ENCODE measurements around the gene TNIK. TPM values are rescaled to one million over a fixed set of nuclear protein-coding genes. Genes with fewer than 3 reads are reported as not detected.
A peak's percentile ranks its signal among the peaks of the same experiment; 100 is the strongest.

The TNIK gene
- total and polyA plus RNA-seq, 5 donors: 8.1 to 27.4 (median 21.6) TPM

DNA sequence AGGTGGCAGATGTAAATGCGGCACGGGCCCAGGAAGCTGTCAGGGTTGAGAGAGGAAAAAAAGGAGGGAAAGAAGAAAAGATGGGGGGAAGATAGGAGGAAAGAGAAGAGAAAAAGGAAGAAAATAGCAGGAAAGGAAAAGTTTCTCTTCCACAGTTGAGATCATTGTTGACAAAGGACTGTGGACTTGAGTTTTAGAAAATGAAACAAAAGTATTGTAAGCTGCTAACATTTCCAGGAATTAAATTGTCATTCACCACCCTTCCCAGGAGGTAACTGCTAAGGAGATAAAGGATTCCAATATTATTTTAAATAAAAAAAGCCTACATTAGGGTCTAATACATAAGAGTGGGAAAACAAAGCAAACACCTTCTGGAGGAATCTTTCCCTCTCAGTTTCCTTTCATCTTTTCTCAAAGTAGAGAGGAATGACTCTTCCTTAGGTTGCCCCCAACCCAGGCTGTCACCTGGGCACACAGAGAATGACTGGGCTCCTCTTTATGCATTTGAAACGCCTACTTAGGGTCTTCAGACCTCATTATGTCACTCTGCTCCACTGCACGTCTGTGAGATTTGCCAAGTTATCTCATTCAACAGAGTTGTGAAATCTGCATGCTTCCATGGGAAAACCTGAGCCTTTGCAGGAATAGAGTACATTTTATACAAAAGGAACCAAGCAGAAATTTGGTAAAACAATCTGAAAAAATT, 194.0 kb downstream of the TNIK start:
- intact Hi-C loops (cut with DNase I): no loop called here
- H3K4me3 ChIP-seq (ENCODE audit: low read length): no peak overlapping the region
- no peak for ATAC-seq
- peaks cover 6% of the 10 kb centered on the region for H3K4me1 ChIP-seq (ENCODE audit: control insufficient read depth, insufficient read depth, low read length)
- no peak for DNase-seq
- 52% methylated on average over 4 of the region's 4 CpGs for WGBS
- no peaks in the 10 kb centered on the region for H3K27me3 ChIP-seq (ENCODE audit: control insufficient read depth, insufficient read depth)
- H3K27ac ChIP-seq (ENCODE audit: low read length): peak overlapping the region; percentile 7
- no peaks in the 10 kb centered on the region for H3K9me3 ChIP-seq (ENCODE audit: control insufficient read depth, low read length)

DNA sequence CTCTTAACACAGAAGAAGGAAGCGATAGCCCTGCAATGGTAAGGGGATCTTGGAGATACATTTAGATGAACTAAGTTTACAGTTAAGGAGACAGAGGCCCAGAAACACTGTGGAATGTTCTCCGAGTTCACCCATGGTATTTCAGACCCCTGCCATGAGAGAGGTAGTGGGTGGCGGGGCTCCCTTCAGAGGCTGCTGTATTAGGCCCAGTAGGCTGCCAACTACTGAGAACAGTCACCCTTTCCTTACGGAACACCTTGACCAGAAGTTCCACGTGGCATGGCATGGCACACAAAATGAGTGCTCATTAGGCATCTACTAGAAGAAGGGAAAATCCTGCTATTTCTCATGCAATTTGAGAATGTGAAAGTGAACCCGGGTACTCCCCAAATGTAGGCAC, 195.4 kb downstream of the TNIK start:
- peaks cover 6% of the 10 kb centered on the region for H3K4me1 ChIP-seq (ENCODE audit: control insufficient read depth, insufficient read depth, low read length)
- H3K9me3 ChIP-seq (ENCODE audit: control insufficient read depth, low read length): no peaks in the 10 kb centered on the region
- 94% methylated on average over 6 of the region's 6 CpGs for WGBS
- H3K27ac ChIP-seq (ENCODE audit: low read length): no peak overlapping the region
- H3K4me3 ChIP-seq (ENCODE audit: low read length): no peak overlapping the region
- H3K27me3 ChIP-seq (ENCODE audit: control insufficient read depth, insufficient read depth): no peaks in the 10 kb centered on the region
- ATAC-seq (no peak), DNase-seq (no peak)
- intact Hi-C loops (cut with DNase I): no loop called here

DNA sequence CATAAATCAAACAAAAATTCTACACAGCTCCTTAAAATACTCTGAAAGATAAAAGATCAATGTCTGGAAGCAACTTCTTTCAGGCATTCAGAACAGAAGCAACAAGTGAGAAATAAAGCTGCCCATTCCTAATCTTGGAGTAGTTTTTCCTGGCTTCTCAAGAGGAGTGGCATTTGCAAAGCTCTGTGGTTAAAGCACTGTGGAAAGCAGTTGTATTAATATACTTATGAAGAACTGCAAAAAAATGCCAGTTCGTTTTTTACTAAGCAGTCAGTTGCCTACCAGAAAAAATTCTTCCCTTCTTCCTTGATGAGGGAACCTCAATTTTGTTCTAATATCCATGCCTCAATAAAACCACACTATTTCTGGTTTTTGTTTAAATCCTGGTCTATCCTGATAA, 197.8 kb downstream of the TNIK start:
- WGBS: 52% methylated on average over 1 of the region's 1 CpG
- H3K27me3 ChIP-seq (ENCODE audit: control insufficient read depth, insufficient read depth): no peaks in the 10 kb centered on the region
- no peaks in the 10 kb centered on the region for H3K9me3 ChIP-seq (ENCODE audit: control insufficient read depth, low read length)
- no peak overlapping the region for H3K4me3 ChIP-seq (ENCODE audit: low read length)
- H3K4me1 ChIP-seq (ENCODE audit: control insufficient read depth, insufficient read depth, low read length): peaks cover 6% of the 10 kb centered on the region
- DNase-seq (no peak), ATAC-seq (no peak)
- no peak overlapping the region for H3K27ac ChIP-seq (ENCODE audit: low read length)
- intact Hi-C loops (cut with DNase I): no loop called here

DNA sequence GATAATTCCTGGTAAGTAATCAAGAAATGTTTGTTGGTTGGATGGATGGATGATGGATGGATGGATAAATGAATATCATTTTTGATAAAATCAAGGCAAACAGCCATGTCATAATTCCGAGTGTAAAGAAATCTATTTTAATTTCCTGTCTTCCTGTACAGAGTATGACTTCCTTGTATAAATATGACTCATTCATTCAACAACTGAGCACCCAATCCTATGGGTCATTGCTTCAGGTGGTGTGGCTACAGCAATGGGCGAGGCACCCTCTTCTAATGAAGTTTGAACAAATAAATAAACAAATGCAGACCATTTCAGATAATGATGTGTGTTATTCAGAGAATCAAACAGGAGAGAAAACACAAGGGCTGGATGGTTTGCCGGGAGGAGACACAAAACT, 198.7 kb downstream of the TNIK start:
- Histone ChIP-seq H3K27me3 (ENCODE audit: control insufficient read depth, insufficient read depth) (no peaks in the 10 kb centered on the region), H3K4me3 (ENCODE audit: low read length) (no peak overlapping the region), H3K4me1 (ENCODE audit: control insufficient read depth, insufficient read depth, low read length) (peaks cover 8% of the 10 kb centered on the region), H3K27ac (ENCODE audit: low read length) (no peak overlapping the region), H3K9me3 (ENCODE audit: control insufficient read depth, low read length) (no peaks in the 10 kb centered on the region)
- DNase-seq (no peak), ATAC-seq (no peak)
- WGBS: 78% methylated on average over 3 of the region's 3 CpGs
- intact Hi-C loops (cut with DNase I): no loop called here

DNA sequence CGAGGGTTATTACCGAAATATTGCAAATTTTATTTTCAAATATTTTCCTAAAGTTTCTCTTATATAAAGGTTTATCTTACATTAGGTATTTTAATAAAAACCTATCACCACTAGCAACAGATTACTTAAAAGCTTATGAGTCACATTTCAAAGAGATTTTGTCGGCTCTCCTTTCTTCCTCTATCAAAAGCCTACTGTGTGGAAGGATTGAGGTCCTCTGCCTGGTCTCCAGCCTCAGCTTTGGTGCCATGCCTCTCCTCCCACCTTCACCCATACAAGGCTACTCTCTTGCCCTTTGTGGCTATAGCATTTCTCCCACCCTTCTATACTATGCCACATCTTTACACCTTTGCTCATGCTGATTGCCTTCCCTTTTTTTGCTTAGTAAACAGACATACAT, 199.3 kb downstream of the TNIK start:
- 90% methylated on average over 3 of the region's 3 CpGs for WGBS
- Histone ChIP-seq H3K9me3 (ENCODE audit: control insufficient read depth, low read length) (no peaks in the 10 kb centered on the region), H3K27ac (ENCODE audit: low read length) (no peak overlapping the region), H3K4me1 (ENCODE audit: control insufficient read depth, insufficient read depth, low read length) (peaks cover 5% of the 10 kb centered on the region), H3K4me3 (ENCODE audit: low read length) (no peak overlapping the region), H3K27me3 (ENCODE audit: control insufficient read depth, insufficient read depth) (no peaks in the 10 kb centered on the region)
- no peak for DNase-seq
- ATAC-seq: no peak
- intact Hi-C loops (cut with DNase I): no loop called here

DNA sequence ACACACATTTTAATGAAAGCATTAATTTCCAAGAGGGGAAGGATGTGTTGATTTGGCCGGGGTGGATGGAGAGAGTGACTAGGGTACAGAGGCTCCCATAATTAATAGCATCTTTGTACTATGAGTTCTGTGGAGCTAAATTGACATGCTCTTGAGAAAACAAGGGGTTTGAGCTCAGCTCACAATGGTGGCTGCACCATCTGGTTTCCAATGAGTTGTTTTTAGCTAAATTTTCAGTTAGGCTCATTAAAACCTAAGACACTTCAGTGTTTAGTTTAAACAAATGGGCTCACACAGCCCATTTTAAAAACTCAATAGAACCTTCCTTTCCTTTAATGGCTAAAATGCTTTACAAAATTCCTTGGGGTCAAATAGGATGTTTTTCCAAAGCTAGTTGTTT, 199.7 kb downstream of the TNIK start:
- Histone ChIP-seq H3K27ac (ENCODE audit: low read length) (no peak overlapping the region), H3K27me3 (ENCODE audit: control insufficient read depth, insufficient read depth) (no peaks in the 10 kb centered on the region), H3K9me3 (ENCODE audit: control insufficient read depth, low read length) (no peaks in the 10 kb centered on the region), H3K4me1 (ENCODE audit: control insufficient read depth, insufficient read depth, low read length) (peaks cover 5% of the 10 kb centered on the region), H3K4me3 (ENCODE audit: low read length) (no peak overlapping the region)
- intact Hi-C loops (cut with DNase I): no loop called here
- WGBS: 96% methylated on average over 1 of the region's 1 CpG
- ATAC-seq (no peak), DNase-seq (no peak)

DNA sequence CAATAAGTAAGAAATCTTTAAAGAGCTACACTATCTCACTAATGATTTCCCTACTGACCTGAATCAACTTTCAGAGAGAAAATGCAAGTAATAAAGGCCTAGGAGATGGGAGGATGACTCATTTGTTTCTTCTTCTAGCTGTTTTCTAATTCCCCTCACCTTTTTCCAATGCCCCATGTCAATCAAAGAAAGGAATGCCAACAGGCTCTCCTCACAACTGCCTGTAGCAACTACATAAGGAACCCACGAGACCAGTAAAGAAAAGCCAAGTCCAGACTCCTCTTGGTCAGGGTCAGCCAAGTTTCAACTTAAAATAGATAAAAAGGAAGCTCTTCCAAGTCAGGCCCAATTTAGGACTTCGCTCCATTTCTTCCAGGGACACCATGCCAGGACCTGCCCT, 201.9 kb downstream of the TNIK start:
- peaks cover 5% of the 10 kb centered on the region for H3K4me1 ChIP-seq (ENCODE audit: control insufficient read depth, insufficient read depth, low read length)
- no peak for DNase-seq
- intact Hi-C loops (cut with DNase I): no loop called here

DNA sequence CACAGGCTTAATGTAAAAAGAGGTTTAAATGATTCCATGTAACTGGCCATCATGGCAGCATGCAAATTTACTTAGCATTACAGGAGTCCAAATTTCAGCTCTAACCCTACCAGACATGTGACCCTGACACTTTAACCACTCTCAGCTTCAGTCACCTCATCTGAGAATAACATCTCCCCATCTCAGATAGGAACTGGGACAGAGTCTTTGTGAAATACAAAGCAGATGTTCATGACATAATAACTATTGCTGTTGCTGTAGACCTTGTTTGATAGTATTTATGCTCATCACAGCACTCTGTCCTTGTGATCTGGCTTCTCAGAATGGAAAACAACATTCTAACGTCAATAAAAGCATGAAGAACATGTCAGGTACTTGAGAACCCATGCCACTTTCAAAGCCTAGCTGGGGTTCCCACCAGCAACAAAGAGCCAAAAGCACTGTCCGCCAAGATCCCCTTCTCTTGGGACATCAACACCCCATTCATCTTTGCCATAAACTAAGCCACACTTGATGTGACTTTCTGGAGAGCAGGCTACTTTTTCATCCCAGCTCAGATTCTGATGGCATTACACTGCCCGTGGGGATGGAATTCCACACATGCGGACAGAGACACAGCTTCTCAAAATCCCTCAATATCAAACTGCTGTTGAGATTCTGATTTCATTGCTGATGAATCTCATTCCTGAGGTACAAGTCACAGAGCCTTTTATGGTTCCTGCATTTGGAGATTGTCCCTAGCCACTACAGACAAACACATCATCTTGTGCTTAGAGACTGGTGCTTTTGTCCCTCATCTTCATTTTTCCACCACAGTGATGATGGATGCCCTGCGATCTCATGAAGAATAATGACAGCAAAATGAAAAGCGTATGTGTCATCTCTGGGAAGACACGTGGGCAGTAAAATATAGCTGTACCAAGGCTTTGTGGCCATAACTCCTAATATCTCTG, 202.7 kb downstream of the TNIK start:
- peak; percentile 19 to 20 for ATAC-seq

More for the DNA sequence above, 201.9 kb downstream of the TNIK start:
- Histone ChIP-seq H3K27me3 (ENCODE audit: control insufficient read depth, insufficient read depth) (no peaks in the 10 kb centered on the region), H3K4me3 (ENCODE audit: low read length) (no peak overlapping the region), H3K27ac (ENCODE audit: low read length) (peak overlapping the region; percentile 7), H3K9me3 (ENCODE audit: control insufficient read depth, low read length) (no peaks in the 10 kb centered on the region)
- 29% methylated on average over 2 of the region's 2 CpGs for WGBS
- peak; percentile 54 to 69 for ATAC-seq

DNA sequence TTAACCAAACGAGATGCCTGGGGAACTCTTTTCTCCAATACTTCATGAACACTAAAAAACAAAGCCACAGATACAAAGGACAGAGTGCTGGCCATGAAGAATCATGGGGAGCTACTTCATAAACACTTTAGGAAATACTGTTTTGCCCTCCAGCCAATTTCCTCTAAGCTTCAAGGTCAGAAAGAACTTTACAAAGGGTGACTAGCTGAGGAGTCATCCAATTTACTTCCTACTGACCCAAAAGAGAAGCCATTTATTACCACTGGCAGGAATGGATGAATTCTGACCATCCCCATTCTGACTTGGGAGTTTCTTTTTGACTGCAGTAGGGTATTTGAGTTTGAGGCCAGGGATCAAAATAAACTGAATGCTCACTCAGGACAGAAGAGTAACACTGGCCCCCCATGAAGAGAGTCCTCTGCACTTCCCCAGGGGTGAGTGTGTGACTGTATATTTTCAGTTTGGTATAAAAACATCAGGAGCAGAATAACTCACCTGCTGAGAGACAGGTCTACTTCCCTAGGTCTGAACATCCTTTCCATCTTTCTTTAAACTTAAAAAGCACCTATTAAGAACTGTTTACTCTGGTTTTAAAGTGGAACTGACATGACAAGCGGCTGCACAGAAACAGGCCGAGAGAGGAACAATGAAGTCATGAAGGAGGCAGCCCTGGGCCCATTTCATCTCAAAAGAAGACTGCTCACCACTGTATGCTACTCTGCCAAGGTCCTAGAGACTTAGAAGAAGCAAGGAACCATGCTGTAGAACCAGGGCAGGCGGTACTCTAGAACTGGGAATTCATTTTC, 203.6 kb downstream of the TNIK start:
- H3K4me1 ChIP-seq (ENCODE audit: control insufficient read depth, insufficient read depth, low read length): peaks cover 3% of the 10 kb centered on the region

More for the DNA sequence above, 202.7 kb downstream of the TNIK start:
- no peaks in the 10 kb centered on the region for H3K27me3 ChIP-seq (ENCODE audit: control insufficient read depth, insufficient read depth)
- H3K4me1 ChIP-seq (ENCODE audit: control insufficient read depth, insufficient read depth, low read length): peaks cover 5% of the 10 kb centered on the region
- intact Hi-C loops (cut with DNase I): no loop called here
- H3K9me3 ChIP-seq (ENCODE audit: control insufficient read depth, low read length): no peaks in the 10 kb centered on the region
- H3K4me3 ChIP-seq (ENCODE audit: low read length): no peak overlapping the region
- H3K27ac ChIP-seq (ENCODE audit: low read length): peak overlapping the region; percentile 43
- no peak for DNase-seq
- 72% methylated on average over 7 of the region's 7 CpGs for WGBS

DNA sequence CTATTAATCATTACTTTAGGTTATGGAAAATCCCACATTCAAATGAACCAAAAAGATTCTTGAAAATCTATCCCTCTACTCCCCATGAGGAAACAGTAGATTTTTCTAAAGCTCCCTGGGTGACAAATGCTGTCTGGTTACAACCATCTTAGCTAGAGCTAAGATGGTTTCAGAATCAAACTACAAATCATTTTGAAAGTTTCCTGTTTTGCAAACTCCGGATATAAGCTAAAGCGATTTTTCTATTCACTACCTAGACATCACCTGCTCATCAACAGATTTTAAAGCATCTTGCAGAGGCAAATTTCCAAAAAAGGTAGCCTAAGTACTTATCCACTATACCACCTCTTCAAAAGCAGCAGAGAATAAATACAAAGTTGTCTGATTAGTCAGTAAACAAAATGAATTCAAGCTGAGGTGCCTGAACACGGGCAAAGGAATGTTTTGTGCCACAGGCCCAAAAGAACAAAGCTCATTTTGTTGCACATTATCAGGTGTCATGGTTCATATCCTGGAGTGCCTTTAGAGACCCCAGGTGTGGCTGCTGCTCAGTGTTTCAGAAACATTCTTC, 204.9 kb downstream of the TNIK start:
- Histone ChIP-seq H3K27me3 (ENCODE audit: control insufficient read depth, insufficient read depth) (no peaks in the 10 kb centered on the region), H3K4me1 (ENCODE audit: control insufficient read depth, insufficient read depth, low read length) (peaks cover 3% of the 10 kb centered on the region), H3K9me3 (ENCODE audit: control insufficient read depth, low read length) (no peaks in the 10 kb centered on the region), H3K27ac (ENCODE audit: low read length) (no peak overlapping the region), H3K4me3 (ENCODE audit: low read length) (no peak overlapping the region)
- intact Hi-C loops (cut with DNase I): no loop called here
- DNase-seq: no peak
- no peak for ATAC-seq
- 65% methylated on average over 3 of the region's 3 CpGs for WGBS

More for the DNA sequence above, 203.6 kb downstream of the TNIK start:
- WGBS: 87% methylated on average over 4 of the region's 4 CpGs
- intact Hi-C loops (cut with DNase I): no loop called here
- Histone ChIP-seq H3K27me3 (ENCODE audit: control insufficient read depth, insufficient read depth) (no peaks in the 10 kb centered on the region), H3K27ac (ENCODE audit: low read length) (peak overlapping the region; percentile 48), H3K4me3 (ENCODE audit: low read length) (no peak overlapping the region), H3K9me3 (ENCODE audit: control insufficient read depth, low read length) (no peaks in the 10 kb centered on the region)
- DNase-seq: no peak
- no peak for ATAC-seq
